ENCODE measurements around the gene ASPSCR1. TPM values are rescaled to one million over a fixed set of nuclear protein-coding genes. Genes with fewer than 3 reads are reported as not detected.

ASPSCR1 gene
- total RNA-seq, 1 donor from 2014 or later = 55.5 TPM

- Mint-ChIP-seq H3K9me3 (ENCODE audit: low read depth) (no peaks in the 10 kb centered on the region), H3K27ac (no peak overlapping the region), H3K27me3 (peaks cover 13% of the 10 kb centered on the region), H3K36me3 (ENCODE audit: insufficient read depth) (no peaks in the 10 kb centered on the region), H3K4me1 (ENCODE audit: low read depth) (peaks cover 5% of the 10 kb centered on the region), H3K4me3 (ENCODE audit: low read depth) (no peak overlapping the region)
- TF ChIP-seq CTCF (IDR thresholded peaks at IDR 0.05; ENCODE audit: unreplicated experiment) = no peak
- DNase-seq (ENCODE audit: low spot score, unreplicated experiment) = no peak
Observed at GRCh38 chr17:81934098-81934757, 43.2 kb upstream of the ASPSCR1 start.

- peaks cover 13% of the 10 kb centered on the region for H3K27me3 Mint-ChIP-seq
- no peaks in the 10 kb centered on the region for H3K36me3 Mint-ChIP-seq (ENCODE audit: insufficient read depth)
- DNase-seq (ENCODE audit: low spot score, unreplicated experiment) = no peak
- no peak for TF ChIP-seq CTCF (IDR thresholded peaks at IDR 0.05; ENCODE audit: unreplicated experiment)
- H3K27ac Mint-ChIP-seq = no peak overlapping the region
- no peaks in the 10 kb centered on the region for H3K9me3 Mint-ChIP-seq (ENCODE audit: low read depth)
- H3K4me3 Mint-ChIP-seq (ENCODE audit: low read depth) = peak overlapping the region; percentile 79
- H3K4me1 Mint-ChIP-seq (ENCODE audit: low read depth) = peaks cover 5% of the 10 kb centered on the region
Observed at GRCh38 chr17:81934850-81935708, 42.4 kb upstream of the ASPSCR1 start.

- Mint-ChIP-seq H3K27me3 (peaks cover 18% of the 10 kb centered on the region), H3K36me3 (ENCODE audit: insufficient read depth) (no peaks in the 10 kb centered on the region), H3K27ac (no peak overlapping the region), H3K4me1 (ENCODE audit: low read depth) (peaks cover 5% of the 10 kb centered on the region), H3K9me3 (ENCODE audit: low read depth) (no peaks in the 10 kb centered on the region), H3K4me3 (ENCODE audit: low read depth) (peak overlapping the region; percentile 79)
- no peak for DNase-seq (ENCODE audit: low spot score, unreplicated experiment)
- TF ChIP-seq CTCF (IDR thresholded peaks at IDR 0.05; ENCODE audit: unreplicated experiment) = no peak
Observed at GRCh38 chr17:81935709-81936084, 41.7 kb upstream of the ASPSCR1 start.

- no peaks in the 10 kb centered on the region for H3K36me3 Mint-ChIP-seq (ENCODE audit: insufficient read depth)
- TF ChIP-seq CTCF (IDR thresholded peaks at IDR 0.05; ENCODE audit: unreplicated experiment) = no peak
- no peaks in the 10 kb centered on the region for H3K9me3 Mint-ChIP-seq (ENCODE audit: low read depth)
- H3K27ac Mint-ChIP-seq = no peak overlapping the region
- peaks cover 22% of the 10 kb centered on the region for H3K27me3 Mint-ChIP-seq
- peaks cover 5% of the 10 kb centered on the region for H3K4me1 Mint-ChIP-seq (ENCODE audit: low read depth)
- H3K4me3 Mint-ChIP-seq (ENCODE audit: low read depth) = no peak overlapping the region
- DNase-seq (ENCODE audit: low spot score, unreplicated experiment) = no peak
Observed at GRCh38 chr17:81939218-81939617, 38.2 kb upstream of the ASPSCR1 start.

- TF ChIP-seq CTCF (IDR thresholded peaks at IDR 0.05; ENCODE audit: unreplicated experiment) = no peak
- H3K9me3 Mint-ChIP-seq (ENCODE audit: low read depth) = no peaks in the 10 kb centered on the region
- no peak for DNase-seq (ENCODE audit: low spot score, unreplicated experiment)
- H3K4me1 Mint-ChIP-seq (ENCODE audit: low read depth) = peaks cover 5% of the 10 kb centered on the region
- no peak overlapping the region for H3K4me3 Mint-ChIP-seq (ENCODE audit: low read depth)
- H3K36me3 Mint-ChIP-seq (ENCODE audit: insufficient read depth) = no peaks in the 10 kb centered on the region
- no peak overlapping the region for H3K27ac Mint-ChIP-seq
- peaks cover 22% of the 10 kb centered on the region for H3K27me3 Mint-ChIP-seq
Observed at GRCh38 chr17:81939881-81940385, 37.5 kb upstream of the ASPSCR1 start.

Data from progenitor cell of endocrine pancreas (in vitro differentiated cells).